Tibial nerve (tissue), 4 donors: Measurements from ENCODE around the gene LARP4B. TPM values are rescaled to one million over a fixed set of nuclear protein-coding genes. Genes with fewer than 3 reads are reported as not detected.

ENCODE experiments used
- DNase-seq, 2 donors: peaks; one replicate each; pipeline ENCODE4 v3.0.0-alpha.2; 2019; ENCODE audit warnings: low spot score in 2 of 2
- H3K27ac ChIP-seq, 4 donors: fragments of 200-600 bp; sonication (generic) in 3 of 4; one replicate each; pipeline ENCODE4 v1.5.1; 2017 to 2019; ENCODE audit warnings: mild to moderate bottlenecking in 1 of 4
- H3K27me3 ChIP-seq, 2 donors: fragments of 200-600 bp; sonication (generic) in 1 of 2; one replicate each; pipeline versions ENCODE4 v1.5.1 to v1.6.0; 2017 to 2019
- H3K36me3 ChIP-seq, 3 donors: fragments of 200-600 bp; sonication (generic); one replicate each; pipeline ENCODE4 v1.5.1; 2018 to 2019
- H3K4me1 ChIP-seq, 4 donors: fragments of 200-600 bp; sonication (generic) in 3 of 4; one replicate each; pipeline ENCODE4 v1.5.1; 2017 to 2019
- H3K4me3 ChIP-seq, 4 donors: fragments of 200-600 bp; sonication (generic) in 3 of 4; one replicate each; pipeline ENCODE4 v1.5.1; 2017 to 2019; ENCODE audit warnings: mild to moderate bottlenecking in 1 of 4, moderate library complexity in 1 of 4
- H3K9me3 ChIP-seq, 4 donors: fragments of 200-600 bp; sonication (generic) in 3 of 4; one replicate each; pipeline ENCODE4 v1.5.1; 2017 to 2019
- CTCF ChIP-seq, 5 experiments: fragments of 200-600 bp in 3 of 5; fragments of 450-650 bp in 2 of 5; sonication (generic) in 3 of 5; IDR thresholded peaks; one replicate each; pipeline ENCODE4 v1.5.1; 2016 to 2019; ENCODE audit warnings: antibody characterized with exemption in 5 of 5, mild to moderate bottlenecking in 3 of 5, moderate library complexity in 2 of 5
- EP300 ChIP-seq, 2 donors: sonication (generic); formaldehyde crosslinking; IDR thresholded peaks; one replicate each; pipeline ENCODE4 v1.6.1; 2017; ENCODE audit warnings: antibody characterized with exemption in 2 of 2, mild to moderate bottlenecking in 1 of 2
- POLR2A ChIP-seq, 2 donors: fragments of 450-650 bp; IDR thresholded peaks; one replicate each; pipeline ENCODE4 v1.6.1; 2017; ENCODE audit warnings: antibody characterized with exemption in 2 of 2, mild to moderate bottlenecking in 2 of 2, moderate library complexity in 2 of 2
- WGBS, 2 donors: methylation state at CpG; one replicate each; pipeline ENCODE4 v1.1.5; 2018; 5-methylcytosine and 5-hydroxymethylcytosine counted together
- total RNA-seq, 4 donors: library from RNA; depleted of rRNA; stranded (reverse); fragments of >200 nt; gene quantifications; one replicate each; pipeline ENCODE4 v1.1.0, GENCODE V29; 2016

The LARP4B gene
- total RNA-seq, 4 donors from 2014 or later: 50.2 to 64.7 (median 58.6) TPM

GRCh38 chr10:847868-848267 lies 83.6 kb downstream of the LARP4B start:
- H3K27me3 ChIP-seq: no peaks in the 10 kb centered on the region
- H3K4me3 ChIP-seq: no peak overlapping the region
- H3K27ac ChIP-seq: no peak overlapping the region
- 51 to 55% methylated on average over 7 of the region's 7 CpGs for WGBS, 2 donors
- TF ChIP-seq EP300 (IDR thresholded peaks at IDR 0.05) (no peak), CTCF (IDR thresholded peaks at IDR 0.05) (no peak), POLR2A (IDR thresholded peaks at IDR 0.05) (no peak)
- H3K36me3 ChIP-seq: peaks cover 0 to 33% (median 0%) of the 10 kb centered on the region in 3 donors
- no peak for DNase-seq
- peaks cover 0 to 55% (median 12%) of the 10 kb centered on the region in 4 donors for H3K4me1 ChIP-seq
- H3K9me3 ChIP-seq: peaks cover 0 to 8% (median 0%) of the 10 kb centered on the region in 4 donors

GRCh38 chr10:846126-846685 lies 85.3 kb downstream of the LARP4B start:
- no peak for DNase-seq
- no peaks in the 10 kb centered on the region for H3K27me3 ChIP-seq
- peaks cover 0 to 8% (median 0%) of the 10 kb centered on the region in 4 donors for H3K9me3 ChIP-seq
- H3K36me3 ChIP-seq: peaks cover 0 to 46% (median 2%) of the 10 kb centered on the region in 3 donors
- peak overlapping the region in 2 of 4 donors; percentile 32 to 63 for H3K27ac ChIP-seq
- H3K4me1 ChIP-seq: peaks cover 0 to 48% (median 12%) of the 10 kb centered on the region in 4 donors
- TF ChIP-seq EP300 (IDR thresholded peaks at IDR 0.05) (no peak), POLR2A (IDR thresholded peaks at IDR 0.05) (no peak), CTCF (IDR thresholded peaks at IDR 0.05) (no peak)
- 64 to 65% methylated on average over 7 of the region's 7 CpGs for WGBS, 2 donors
- H3K4me3 ChIP-seq: no peak overlapping the region

- 46 to 56% methylated on average over 3 of the region's 3 CpGs for WGBS, 2 donors
- H3K9me3 ChIP-seq: peaks cover 0 to 8% (median 0%) of the 10 kb centered on the region in 4 donors
- H3K4me3 ChIP-seq: no peak overlapping the region
- TF ChIP-seq EP300 (IDR thresholded peaks at IDR 0.05) (no peak), CTCF (IDR thresholded peaks at IDR 0.05) (no peak), POLR2A (IDR thresholded peaks at IDR 0.05) (no peak)
- no peak for DNase-seq
- H3K27me3 ChIP-seq: no peaks in the 10 kb centered on the region
- H3K27ac ChIP-seq: peak overlapping the region in 2 of 4 donors; percentile 32 to 63
- H3K4me1 ChIP-seq: peaks cover 0 to 48% (median 12%) of the 10 kb centered on the region in 4 donors
- H3K36me3 ChIP-seq: peaks cover 0 to 47% (median 2%) of the 10 kb centered on the region in 3 donors
Observed at GRCh38 chr10:845526-845925, 86.0 kb downstream of the LARP4B start.

- whole genome bisulfite sequencing, 2 donors: 34 to 45% methylated on average over 8 of the region's 8 CpGs
- peaks cover 0 to 48% (median 12%) of the 10 kb centered on the region in 4 donors for H3K4me1 ChIP-seq
Observed at GRCh38 chr10:844552-844951, 87.0 kb downstream of the LARP4B start.

More at GRCh38 chr10:844552-844951, 87.0 kb downstream of the LARP4B start:
- DNase-seq: no peak
- H3K27ac ChIP-seq: peak overlapping the region in 2 of 4 donors; percentile 32 to 46
- H3K4me3 ChIP-seq: no peak overlapping the region
- H3K36me3 ChIP-seq: peaks cover 0 to 48% (median 2%) of the 10 kb centered on the region in 3 donors
- TF ChIP-seq EP300 (IDR thresholded peaks at IDR 0.05) (no peak), CTCF (IDR thresholded peaks at IDR 0.05) (no peak), POLR2A (IDR thresholded peaks at IDR 0.05) (no peak)
- no peaks in the 10 kb centered on the region for H3K27me3 ChIP-seq
- H3K9me3 ChIP-seq: no peaks in the 10 kb centered on the region
